OCI-M1 (cell line): ENCODE measurements around the gene OGFR.

ENCODE experiments used
- DNase-seq: peaks from one replicate; lab custom pipeline; 2025; lab: John Stamatoyannopoulos, UW

The OGFR gene

DNA sequence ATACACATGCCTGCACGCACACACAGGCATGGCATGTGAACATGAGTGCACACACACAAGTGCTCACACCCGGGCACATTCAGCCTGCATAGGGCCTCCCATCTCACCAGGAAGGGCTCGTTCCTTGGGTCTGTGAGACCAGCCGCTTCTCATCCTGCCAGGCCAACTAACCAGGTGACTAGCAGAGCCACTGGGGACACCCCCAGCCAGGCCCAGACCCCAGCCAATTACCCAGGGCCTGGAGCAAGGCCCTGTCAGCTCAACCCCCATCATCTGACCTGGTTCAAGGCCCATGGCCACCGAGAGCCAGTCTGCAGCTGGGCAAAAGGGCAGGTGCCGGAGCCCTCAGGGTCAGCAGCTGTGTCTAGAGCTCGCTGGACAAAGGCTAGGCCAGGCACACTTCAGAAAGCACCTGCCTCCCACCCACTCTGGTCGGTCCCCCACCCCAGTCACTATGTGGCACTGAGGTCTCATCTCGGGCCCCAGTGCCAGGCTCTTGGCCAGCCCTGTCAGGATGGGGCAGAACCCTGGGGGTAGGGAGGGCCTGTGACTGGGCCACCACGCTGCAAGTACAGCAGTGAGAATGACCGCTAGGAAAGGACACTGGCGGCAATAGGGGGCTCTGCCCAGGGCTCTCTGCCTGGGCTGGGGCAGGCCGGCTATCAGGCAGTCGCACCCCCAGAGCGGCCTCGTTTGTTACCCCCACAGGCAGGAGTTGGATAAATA is 35.1 kb upstream of the OGFR start:
- DNase-seq: no peak

DNA sequence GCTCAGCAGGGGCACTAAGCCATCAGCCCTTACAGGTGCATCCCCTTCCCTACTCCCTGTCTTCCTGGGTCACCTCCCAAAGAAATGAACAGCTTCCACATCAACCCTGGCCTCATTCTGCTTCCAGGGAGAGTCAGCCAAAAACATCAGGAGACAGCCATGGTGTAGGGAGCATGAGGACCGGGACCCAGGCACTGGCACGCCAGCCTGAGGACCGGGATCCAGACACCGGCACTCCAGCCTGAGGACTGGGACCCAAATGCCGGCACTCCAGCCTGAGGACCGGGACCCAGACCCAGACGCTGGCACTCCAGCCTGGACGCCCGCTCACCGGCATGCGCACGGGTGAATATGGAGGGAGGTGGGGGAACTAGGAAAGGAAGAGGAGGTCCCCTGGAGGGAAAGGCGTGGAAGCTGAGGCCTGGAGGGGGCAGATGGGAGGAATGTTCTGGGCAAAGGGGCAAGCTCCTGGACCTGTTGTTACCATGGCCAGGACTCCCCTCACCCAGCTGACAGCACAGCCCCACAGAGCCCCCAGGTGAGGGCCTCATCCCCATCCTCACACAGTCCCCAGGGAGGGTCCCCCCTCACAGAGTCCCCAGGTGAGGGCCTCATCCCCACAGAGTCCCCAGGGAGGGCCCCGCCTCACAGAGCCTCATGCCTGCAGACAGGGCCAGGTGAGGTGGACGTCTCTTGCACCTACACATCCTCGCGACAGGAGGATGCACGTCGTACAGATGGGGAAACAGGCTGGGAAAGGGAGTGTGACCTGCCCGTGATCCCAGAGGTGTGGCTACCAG is 34.3 kb upstream of the OGFR start:
- DNase-seq: no peak

DNA sequence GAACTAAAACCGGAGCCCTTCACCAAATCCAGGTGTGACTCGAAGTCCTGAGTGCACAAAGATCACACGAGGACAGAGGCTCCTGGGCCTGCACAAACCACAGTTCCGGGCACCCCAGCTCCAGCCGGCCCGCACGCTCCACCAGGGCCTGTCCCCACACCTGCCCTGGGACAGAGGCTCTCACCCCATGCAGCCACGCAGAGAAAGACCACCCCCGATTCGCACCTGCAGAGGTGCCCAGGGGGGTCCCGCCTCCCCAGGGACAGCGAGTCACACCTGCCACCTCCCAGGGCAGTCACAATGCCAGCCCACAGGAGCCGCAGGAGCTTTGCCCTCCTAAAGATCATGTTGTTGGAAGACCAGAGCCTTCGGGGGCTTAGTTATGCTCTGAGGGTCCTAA is 33.7 kb upstream of the OGFR start:
- no peak for DNase-seq

DNA sequence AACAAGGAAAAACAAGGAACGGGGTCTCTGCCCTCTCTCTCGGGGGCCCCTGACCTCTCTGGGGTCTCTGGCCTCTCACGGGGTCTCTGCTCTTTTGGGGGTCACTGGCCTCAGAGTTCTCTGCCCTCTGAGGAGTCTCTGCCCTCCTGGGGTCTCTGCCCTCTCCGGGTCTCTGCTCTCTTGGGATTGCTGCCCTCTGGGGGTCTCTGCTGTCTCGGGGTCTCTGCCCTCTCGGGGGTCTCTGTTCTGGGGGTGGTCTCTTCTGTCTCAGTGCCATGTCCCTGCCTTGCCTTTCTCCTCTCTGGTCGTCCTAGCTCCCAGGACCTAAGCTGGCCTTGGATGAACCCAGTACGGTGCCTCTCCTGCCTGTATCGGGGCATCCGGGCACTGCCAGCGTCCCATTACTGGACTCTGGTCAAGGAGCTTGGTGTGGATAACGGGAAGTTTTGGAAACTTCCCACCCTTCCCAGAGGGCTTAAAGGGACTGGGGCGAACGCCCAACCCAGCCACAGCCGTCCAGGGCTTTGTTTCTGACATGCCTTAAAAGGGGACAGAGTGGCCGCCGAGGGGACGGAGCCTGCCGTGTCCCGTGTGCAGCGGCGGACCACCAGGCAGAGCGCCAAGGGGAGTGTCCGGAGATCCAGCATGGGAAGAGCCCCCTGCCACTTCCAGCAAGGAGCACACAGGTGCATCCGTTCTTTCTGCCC is 33.1 kb upstream of the OGFR start:
- DNase-seq: no peak

DNA sequence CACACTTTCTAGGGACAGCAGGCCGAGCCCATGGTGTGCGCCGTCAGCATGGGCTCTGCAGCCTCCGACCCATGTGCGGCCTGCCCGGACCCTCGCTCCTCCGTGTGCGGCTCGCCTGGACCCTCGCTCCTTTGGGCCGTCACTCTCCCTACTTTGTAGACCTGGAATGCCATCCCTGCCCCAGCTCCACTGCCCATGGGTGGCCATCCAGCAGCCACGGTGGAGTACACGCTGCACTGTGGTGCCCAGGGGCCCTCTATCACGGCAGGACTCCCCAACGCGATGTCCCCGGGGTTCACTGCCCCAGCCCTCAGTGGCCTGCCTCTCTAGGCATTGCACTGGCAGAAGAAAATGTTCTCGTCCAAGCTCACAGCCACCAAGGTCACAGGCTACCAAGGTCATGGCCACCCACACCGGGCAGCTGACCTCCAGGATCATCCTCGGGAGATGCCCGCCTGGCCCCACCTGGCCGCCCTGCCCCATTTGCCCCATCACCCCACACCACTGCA is 32.5 kb upstream of the OGFR start:
- no peak for DNase-seq

DNA sequence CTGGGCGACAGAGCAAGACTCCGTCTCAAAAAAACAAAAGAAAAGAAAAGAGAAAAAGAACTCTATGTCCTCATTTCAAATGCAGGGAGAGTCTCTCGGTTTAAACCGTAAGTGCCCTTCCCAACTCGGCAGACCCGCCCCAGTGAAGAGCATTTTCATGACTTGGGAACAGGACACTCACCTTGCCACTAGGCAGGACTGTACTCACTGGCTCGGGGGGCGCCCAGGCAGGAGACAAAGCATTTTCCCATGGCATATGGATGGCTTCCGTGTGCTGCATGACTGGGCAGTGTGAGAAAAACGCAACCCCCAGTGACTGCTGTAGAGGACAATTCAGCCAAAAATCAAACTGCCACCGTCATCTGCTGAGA is 32.0 kb upstream of the OGFR start:
- DNase-seq: no peak

DNA sequence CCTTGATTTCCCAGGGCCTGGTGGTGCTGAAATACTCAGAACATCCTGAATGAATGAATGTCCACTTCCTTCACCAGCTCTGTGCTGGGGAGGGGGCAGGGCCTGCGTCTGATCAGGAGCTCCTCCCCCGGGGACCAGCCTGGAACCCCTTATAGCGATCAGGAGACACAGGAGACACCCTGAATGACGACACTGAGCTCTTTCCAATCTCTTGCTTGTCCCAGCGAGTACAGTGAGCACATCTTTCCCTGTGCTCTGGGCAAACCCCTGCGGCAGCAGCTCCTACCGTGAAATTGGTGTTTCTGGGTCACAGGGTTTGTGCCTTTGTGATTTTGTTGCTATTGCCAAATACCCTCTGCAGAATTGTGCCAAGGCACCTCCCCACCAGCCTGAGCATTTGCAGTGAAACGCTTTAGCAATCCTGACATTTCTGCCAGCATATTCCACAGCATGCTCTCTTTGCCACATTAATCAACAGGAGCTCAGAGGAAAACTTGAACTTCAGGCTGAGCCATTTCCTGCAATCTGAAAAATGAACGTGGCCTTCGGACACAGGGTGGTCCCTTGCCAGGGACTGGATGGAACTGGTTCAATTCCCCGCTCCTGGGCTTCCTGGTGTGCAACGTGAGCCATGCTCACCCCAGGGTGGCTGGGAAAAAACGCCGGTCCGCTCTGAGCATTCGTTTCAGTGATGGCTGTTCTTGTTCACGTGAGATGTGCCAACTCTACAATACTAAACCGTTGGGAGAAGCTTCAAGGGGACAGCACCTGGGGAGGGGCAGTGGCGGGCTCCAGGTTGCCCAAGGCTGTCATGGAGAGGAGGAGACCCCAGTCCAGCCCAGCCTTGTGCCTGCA is 31.4 kb upstream of the OGFR start:
- DNase-seq: no peak

DNA sequence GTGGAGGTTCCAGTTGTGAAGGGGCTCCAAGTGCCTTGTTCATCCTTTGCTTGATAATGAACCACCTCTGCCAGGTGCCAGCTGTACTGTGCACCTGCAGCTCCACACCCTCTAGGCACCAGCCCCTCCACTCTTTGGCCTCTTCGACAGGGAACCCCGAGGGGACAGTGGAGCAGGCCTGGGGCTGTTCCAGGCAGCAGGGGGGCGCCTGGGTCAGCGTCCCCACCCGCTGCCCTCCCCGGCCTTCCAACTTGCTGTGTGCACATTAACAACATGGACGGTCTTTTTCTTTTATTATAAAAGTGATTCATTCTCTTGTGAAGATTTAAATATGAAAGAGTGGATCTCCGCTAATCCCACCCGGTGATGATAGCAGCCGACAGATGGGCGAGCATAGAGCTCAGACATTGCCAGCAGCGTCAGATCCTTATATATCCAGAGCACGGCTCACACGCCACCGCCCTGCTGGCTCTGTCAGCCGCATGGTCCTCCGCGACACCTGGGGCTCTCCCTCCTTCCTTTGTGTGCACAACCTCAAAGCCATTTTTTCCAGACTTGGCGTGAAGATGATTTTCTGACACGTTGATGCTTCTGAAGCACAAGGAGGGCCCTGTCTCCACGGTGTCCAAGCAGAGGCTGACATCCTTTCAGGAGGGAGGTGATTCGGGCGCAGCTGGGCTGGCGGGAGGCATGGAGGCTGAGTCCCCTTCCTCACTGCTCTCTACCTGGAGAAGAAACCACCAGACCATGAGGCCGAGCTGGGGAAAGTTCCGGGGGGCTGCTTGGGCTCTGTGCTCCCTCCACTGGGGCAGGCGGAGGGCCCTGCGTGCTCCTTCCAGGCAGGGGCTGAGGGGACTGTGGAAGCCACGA is 30.6 kb upstream of the OGFR start:
- DNase-seq: no peak

DNA sequence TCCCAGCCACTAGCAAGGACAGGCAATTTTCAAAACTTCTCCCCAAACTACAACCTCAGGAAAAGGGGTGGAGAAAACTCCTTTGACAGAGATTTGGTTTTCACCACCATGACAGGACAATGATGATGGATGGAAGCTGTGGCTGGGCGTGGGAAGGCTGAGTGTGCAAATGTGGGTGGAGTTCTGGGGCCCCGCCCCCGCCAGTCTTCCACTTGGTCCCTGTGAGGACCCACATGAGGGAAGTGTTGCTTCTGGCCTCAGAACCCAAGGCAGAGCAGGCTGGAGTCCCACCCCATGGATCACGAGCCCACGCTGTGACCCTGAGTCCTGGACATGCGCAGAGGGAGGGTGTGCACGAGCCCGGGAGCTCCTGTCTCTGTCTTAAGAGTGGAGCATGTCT is 29.9 kb upstream of the OGFR start:
- peak; percentile 33 for DNase-seq

DNA sequence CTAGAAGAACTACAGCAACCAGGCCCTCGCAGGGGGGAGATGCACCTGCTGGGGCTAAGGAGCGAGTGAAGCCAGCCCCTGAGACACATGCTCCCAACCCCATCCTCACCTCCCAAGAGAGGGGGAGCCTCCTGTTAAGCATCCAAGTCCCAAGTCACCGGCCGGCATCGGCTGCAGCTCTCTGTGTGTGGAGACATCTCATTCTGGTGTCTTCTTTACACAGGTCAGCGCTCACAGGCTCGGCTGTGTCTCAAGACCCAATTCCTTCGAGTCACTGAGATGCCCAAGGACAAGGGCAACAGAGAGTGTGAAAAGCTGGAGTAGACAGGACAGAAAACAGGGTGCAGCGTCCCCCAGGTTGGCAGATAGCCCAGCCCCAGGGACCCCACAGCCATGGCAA is 29.4 kb upstream of the OGFR start:
- DNase-seq: no peak

DNA sequence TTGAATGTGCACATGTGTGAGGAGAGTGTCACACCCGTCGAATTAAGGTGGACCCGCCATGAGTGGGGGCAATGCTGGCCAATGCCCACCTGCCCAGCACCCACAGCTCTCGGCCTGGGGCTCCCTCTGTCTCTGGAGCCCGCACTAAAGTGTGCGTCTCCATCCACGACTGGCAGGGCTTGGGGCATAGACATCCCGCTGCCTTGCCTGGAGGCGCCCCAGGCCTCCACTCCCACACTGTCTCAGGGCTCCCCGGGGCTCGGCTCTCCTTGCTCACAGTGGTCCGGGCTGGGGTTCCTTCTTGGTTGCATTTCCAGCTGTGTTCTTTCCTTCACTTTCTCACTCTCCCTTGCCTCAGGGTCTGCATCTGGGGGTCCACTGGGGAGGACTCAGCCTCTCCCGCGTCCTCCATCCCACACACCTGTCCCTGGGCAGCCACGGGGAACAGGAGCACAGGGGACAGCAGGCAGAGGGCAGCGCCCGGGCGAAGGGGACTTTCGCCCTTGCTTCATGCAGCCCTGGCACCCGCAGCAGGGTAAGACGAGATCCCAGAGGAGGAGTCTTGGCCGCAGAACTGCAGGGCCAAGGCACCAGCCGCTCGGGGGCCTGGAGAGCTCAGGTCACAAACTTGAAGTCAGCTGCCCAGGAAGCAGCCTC is 28.5 kb upstream of the OGFR start:
- no peak for DNase-seq

DNA sequence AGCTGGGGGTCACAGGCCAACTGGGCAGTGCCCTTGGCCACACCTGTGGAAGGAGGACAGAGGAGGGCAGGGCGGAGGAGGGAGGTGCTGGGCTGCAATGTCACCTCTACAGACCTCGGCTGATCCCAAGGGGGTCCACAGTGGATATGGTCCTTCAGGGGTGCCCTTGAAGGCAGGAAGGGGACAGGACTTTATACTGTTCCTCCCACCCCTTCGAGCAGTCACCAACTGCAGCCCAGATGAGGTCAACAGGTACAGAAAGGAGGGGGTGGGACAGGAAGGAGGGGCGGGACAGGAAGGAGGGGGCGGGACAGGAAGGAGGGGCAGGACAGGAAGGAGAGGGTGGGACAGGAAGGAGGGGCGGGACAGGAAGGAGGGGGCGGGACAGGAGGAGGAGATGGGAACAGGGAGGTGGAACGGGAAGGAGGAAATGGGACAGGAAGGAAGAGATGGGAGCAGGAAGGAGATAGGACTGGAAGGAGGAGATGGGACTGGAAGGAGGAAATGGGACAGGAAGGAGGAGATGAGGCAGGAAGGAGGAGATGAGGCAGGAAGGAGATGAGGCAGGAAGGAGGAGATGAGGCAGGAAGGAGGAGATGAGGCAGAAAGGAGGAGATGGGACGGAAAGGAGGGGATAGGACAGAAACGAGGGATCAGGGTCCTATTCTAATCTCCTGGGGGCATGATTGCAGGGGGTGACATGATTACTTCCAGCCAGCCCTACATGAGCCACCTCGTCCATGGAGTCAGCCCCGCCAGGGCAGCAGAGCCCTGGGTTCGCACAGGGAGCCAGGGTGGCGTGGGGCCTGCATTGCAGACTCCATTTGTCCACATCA is 27.7 kb upstream of the OGFR start:
- DNase-seq: peak; percentile 7

DNA sequence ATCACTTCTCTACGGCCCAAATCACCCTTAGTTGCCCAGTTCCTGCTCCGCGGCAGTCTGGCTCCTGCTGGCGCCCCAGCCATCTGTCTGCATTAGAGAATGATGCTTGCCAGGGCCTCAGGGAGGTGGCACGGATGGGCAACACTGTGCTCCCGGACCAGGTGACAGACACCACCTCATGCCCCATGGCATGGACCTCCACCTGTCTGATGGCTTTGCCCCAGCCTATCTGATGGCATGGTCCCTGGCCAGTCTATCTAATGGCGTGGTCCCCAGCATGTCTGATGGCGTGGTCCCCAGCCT is 27.2 kb upstream of the OGFR start:
- no peak for DNase-seq

DNA sequence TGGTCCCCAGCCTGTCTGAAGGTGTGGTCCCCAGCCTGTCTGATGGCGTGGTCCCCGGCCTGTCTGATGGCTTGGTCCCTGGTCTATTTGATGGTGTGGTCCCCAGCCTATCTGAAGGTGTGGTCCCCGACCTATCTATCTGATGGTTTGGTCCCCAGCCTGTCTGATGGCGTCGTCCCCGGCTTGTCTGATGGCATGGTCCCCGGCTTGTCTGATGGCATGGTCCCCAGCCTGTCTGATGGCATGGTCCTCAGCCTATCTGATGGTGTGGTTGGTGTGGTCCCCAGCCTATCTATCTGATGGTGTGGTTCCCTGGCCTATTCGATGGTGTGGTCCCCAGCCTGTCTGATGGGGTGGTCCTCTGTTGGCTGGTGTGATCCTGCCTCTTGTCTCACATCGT is 26.6 kb upstream of the OGFR start:
- DNase-seq: no peak

DNA sequence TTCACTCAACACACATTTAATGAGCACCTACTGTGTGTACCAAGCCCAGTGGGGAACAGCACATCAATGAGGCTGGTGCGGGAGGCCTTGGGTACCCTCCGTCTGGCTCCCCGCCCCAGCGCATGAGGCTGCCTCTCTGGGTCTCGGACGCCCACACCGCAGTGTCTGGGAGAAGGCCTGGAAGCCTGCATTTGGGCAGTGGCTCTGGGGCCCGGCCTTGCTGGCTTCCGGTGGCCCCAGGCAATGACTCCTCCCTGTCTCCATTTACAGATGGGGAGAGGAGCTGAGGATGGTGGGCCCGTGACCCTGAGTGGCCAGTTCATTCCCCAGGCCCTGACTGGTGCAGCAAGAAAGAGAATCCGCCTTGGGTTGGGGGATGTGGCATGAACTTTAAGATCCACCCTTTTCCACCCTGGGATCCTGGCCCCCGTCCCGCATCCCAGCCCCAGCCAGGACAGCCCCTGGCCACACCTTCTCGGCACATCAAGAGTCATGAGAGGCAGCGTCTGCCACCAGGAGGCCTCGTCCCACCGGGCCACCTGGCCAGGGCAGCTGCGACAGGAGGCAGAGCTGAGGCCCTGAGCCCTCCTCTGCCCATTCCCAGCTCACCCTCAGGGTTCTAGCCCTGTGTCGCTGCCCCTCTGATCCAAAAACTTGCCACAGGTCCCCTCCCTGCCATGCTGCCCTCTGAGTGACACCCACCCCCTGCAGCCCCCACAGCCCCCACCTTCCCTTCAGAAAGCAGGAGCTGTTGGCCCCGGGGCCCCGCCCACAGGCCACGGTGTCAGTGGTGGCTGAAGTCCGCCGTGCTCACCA is 25.8 kb upstream of the OGFR start:
- no peak for DNase-seq

DNA sequence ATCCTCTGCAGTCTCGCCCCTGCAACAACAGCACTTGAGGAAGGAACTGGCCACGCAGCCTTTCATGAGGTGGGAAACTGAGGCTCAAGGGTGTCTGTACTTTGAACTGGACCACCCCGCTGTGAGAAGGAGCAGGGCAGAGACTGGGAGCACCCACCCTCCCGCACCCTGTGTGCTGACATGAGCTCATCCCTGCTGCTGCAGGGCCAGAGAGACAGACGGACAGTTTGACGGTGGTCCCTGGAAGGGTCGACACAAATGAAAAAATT is 25.3 kb upstream of the OGFR start:
- no peak for DNase-seq

DNA sequence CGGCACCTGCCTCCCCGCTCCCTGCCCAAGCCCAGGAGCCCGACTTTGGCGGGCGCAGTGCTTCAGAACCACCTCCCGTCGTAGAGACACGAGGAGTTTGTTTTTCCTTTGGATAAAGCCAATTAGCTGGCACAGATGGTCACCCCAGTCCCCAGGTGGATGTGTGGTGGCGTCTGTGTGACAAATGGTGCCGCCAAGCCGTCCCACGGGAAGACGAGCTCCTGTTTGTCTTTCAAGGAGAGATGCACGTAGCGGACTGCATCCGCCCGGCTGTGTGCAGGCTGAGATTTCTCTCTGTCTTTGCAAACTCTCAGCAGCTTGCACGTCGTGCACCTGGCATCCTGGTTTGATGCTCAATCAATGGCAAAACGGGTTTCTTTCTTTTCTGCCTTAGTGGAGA is 24.4 kb upstream of the OGFR start:
- no peak for DNase-seq

DNA sequence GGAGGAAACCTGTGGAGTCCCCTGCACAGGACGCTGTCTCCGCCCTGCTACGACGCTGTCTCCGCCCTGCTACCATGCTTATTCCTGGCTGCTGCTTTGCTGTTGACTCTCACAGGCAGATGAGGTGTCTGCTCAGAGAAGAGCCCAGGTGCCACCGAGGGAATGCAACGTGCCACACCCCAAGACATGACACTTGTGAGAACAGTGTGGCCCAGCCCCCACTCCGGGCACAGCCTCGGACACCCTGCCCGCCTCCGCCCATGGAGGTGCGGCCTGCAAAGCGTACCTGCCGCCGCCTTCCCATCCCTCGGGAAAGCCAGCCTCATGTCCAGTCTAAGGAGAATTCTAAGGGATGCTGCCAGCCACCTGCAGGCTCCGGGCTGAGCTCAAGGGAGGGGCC is 23.9 kb upstream of the OGFR start:
- no peak for DNase-seq
